Neural crest cell (in vitro differentiated cells): Measurements from ENCODE around the gene CLK4. TPM values are rescaled to one million over a fixed set of nuclear protein-coding genes. Genes with fewer than 3 reads are reported as not detected.
A peak's percentile ranks its signal among the peaks of the same experiment; 100 is the strongest.

Source experiments
- DNase-seq: peaks from one replicate; pipeline ENCODE4 v3.0.0; 2021; ENCODE audit warnings: low read depth, mixed read lengths, low spot score
- H3K27ac Mint-ChIP-seq: one replicate; pipeline ENCODE4 v1.8.0; 2021; ENCODE audit warnings: mild to moderate bottlenecking, mixed read lengths; ENCODE audit not compliant: unreplicated experiment
- H3K27me3 Mint-ChIP-seq: 2 replicates; pipeline ENCODE4 v1.8.0; 2021; ENCODE audit warnings: low read depth, mild to moderate bottlenecking, mixed read lengths
- H3K36me3 Mint-ChIP-seq: 2 replicates; pipeline ENCODE4 v1.8.0; 2021; ENCODE audit warnings: low read depth, mild to moderate bottlenecking, mixed read lengths
- H3K4me1 Mint-ChIP-seq: 2 replicates; pipeline ENCODE4 v1.8.0; 2021; ENCODE audit warnings: mixed read lengths
- H3K4me3 Mint-ChIP-seq: one replicate; pipeline ENCODE4 v1.8.0; 2021; ENCODE audit warnings: mild to moderate bottlenecking, mixed read lengths
- H3K9me3 Mint-ChIP-seq: 2 replicates; pipeline ENCODE4 v1.8.0; 2021; ENCODE audit warnings: mixed read lengths
- CTCF ChIP-seq: fragments of 200-600 bp; sonication (generic); conservative IDR thresholded peaks from 2 replicates; pipeline ENCODE4 v1.5.0; 2021; ENCODE audit warnings: antibody characterized with exemption, mild to moderate bottlenecking
- total RNA-seq: library from RNA; stranded (reverse); gene quantifications from 2 replicates; pipeline ENCODE4 v1.2.1, GENCODE V29; 2021

Gene CLK4
- total RNA-seq, 1 donor from 2014 or later = 25.1 TPM

- no peak for DNase-seq
- Mint-ChIP-seq H3K9me3 (peaks cover 2% of the 10 kb centered on the region), H3K4me1 (no peaks in the 10 kb centered on the region), H3K27me3 (no peaks in the 10 kb centered on the region), H3K36me3 (no peaks in the 10 kb centered on the region), H3K27ac (peak overlapping the region; percentile 87), H3K4me3 (no peak overlapping the region)
- no peak for TF ChIP-seq CTCF
Observed at GRCh38 chr5:178649580-178649979, 22.7 kb upstream of the CLK4 start.

GRCh38 chr5:178644826-178645545 is 18.1 kb upstream of the CLK4 start:
- Mint-ChIP-seq H3K27me3 (no peaks in the 10 kb centered on the region), H3K36me3 (no peaks in the 10 kb centered on the region), H3K4me1 (no peaks in the 10 kb centered on the region), H3K27ac (no peak overlapping the region), H3K9me3 (peaks cover 2% of the 10 kb centered on the region), H3K4me3 (no peak overlapping the region)
- TF ChIP-seq CTCF = no peak
- DNase-seq = no peak

GRCh38 chr5:178642351-178642909 is 15.6 kb upstream of the CLK4 start:
- no peaks in the 10 kb centered on the region for H3K9me3 Mint-ChIP-seq
- H3K36me3 Mint-ChIP-seq = no peaks in the 10 kb centered on the region
- no peak overlapping the region for H3K4me3 Mint-ChIP-seq
- no peak for DNase-seq
- no peak for TF ChIP-seq CTCF
- no peak overlapping the region for H3K27ac Mint-ChIP-seq
- no peaks in the 10 kb centered on the region for H3K27me3 Mint-ChIP-seq
- peaks cover 3% of the 10 kb centered on the region for H3K4me1 Mint-ChIP-seq

- no peaks in the 10 kb centered on the region for H3K36me3 Mint-ChIP-seq
- no peak overlapping the region for H3K27ac Mint-ChIP-seq
- DNase-seq = no peak
- peaks cover 4% of the 10 kb centered on the region for H3K4me1 Mint-ChIP-seq
- no peaks in the 10 kb centered on the region for H3K27me3 Mint-ChIP-seq
- TF ChIP-seq CTCF = no peak
- H3K9me3 Mint-ChIP-seq = no peaks in the 10 kb centered on the region
- no peak overlapping the region for H3K4me3 Mint-ChIP-seq
Observed at GRCh38 chr5:178641711-178642110, 14.9 kb upstream of the CLK4 start.

GRCh38 chr5:178640331-178641045 is 13.6 kb upstream of the CLK4 start:
- H3K36me3 Mint-ChIP-seq = no peaks in the 10 kb centered on the region
- H3K27me3 Mint-ChIP-seq = no peaks in the 10 kb centered on the region
- no peak overlapping the region for H3K4me3 Mint-ChIP-seq
- no peak overlapping the region for H3K27ac Mint-ChIP-seq
- peaks cover 4% of the 10 kb centered on the region for H3K4me1 Mint-ChIP-seq
- no peak for TF ChIP-seq CTCF
- no peaks in the 10 kb centered on the region for H3K9me3 Mint-ChIP-seq
- no peak for DNase-seq
